Small intestine (tissue), 7 donors: ENCODE measurements around the gene CEP112. TPM values are rescaled to one million over a fixed set of nuclear protein-coding genes. Genes with fewer than 3 reads are reported as not detected.

Experiments used
- DNase-seq, 2 donors: peaks; one replicate each; pipeline versions ENCODE4 v3.0.0 to v3.0.0-alpha.2; 2013
- FAIRE-seq: peaks from 2 replicates; lab custom pipeline; 2012; peaks lifted over from hg19 to GRCh38; lab: Jason Lieb, UNC
- H3K27ac ChIP-seq, 3 donors: one replicate each; pipeline ENCODE4 v1.5.1; 2013; ENCODE audit warnings: low read length in 2 of 3, mild to moderate bottlenecking in 2 of 3, control low read depth in 1 of 3, inconsistent platforms in 1 of 3, low read depth in 1 of 3, moderate library complexity in 1 of 3
- H3K27me3 ChIP-seq, 3 donors: one replicate each; pipeline ENCODE4 v1.6.1; 2013; ENCODE audit warnings: low read length in 3 of 3, inconsistent platforms in 1 of 3; ENCODE audit not compliant: control insufficient read depth in 3 of 3, insufficient read depth in 3 of 3
- H3K36me3 ChIP-seq, 3 donors: one replicate each; pipeline ENCODE4 v1.6.1; 2013; ENCODE audit warnings: low read length in 3 of 3, inconsistent platforms in 1 of 3, low read depth in 1 of 3, mild to moderate bottlenecking in 1 of 3, moderate library complexity in 1 of 3; ENCODE audit not compliant: control insufficient read depth in 3 of 3, insufficient read depth in 2 of 3
- H3K4me1 ChIP-seq, 3 donors: one replicate each; pipeline ENCODE4 v1.6.1; 2013; ENCODE audit warnings: low read length in 2 of 3, inconsistent platforms in 1 of 3, low read depth in 1 of 3, mild to moderate bottlenecking in 1 of 3, moderate library complexity in 1 of 3; ENCODE audit not compliant: control insufficient read depth in 3 of 3, insufficient read depth in 2 of 3
- H3K4me3 ChIP-seq, 3 donors: one replicate each; pipeline ENCODE4 v1.5.1; 2013; ENCODE audit warnings: low read length in 3 of 3, control low read depth in 1 of 3, inconsistent platforms in 1 of 3, low read depth in 1 of 3, mild to moderate bottlenecking in 1 of 3, moderate library complexity in 1 of 3
- H3K9me3 ChIP-seq, 2 donors: one replicate each; pipeline ENCODE4 v1.6.1; 2013; ENCODE audit warnings: low read depth in 1 of 2, low read length in 1 of 2; ENCODE audit not compliant: control insufficient read depth in 2 of 2, insufficient read depth in 1 of 2
- WGBS, 3 donors: extraction: QIAGEN DNeasy Blood & Tissue Kit; methylation state at CpG; one replicate each; pipeline ENCODE4 v1.1.7; 2013; 5-methylcytosine and 5-hydroxymethylcytosine counted together
- polyA plus RNA-seq, 4 donors: library from polyadenylated mRNA; stranded (reverse) in 3 of 4; unstranded in 1 of 4; fragments of 200-250 nt in 3 of 4; fragments of 120-200 nt in 1 of 4; gene quantifications; one replicate each; pipeline versions ENCODE4 v1.2.1 to v1.2.3, GENCODE V29; 2013
- donor health status: healthy with polysubstance abuse.
- donor health status: control.
- donor health status: control.
- donor health status: Bipolar disorder and iron deficiency.
- donor health status: healthy.

CEP112 gene
- polyA plus RNA-seq, 4 donors: 2.4 to 3.6 (median 3.5) TPM; not detected in 1

GRCh38 chr17:65973237-65973636, 218.7 kb downstream of the CEP112 start:
- H3K4me3 ChIP-seq: no peak overlapping the region
- no peak overlapping the region for H3K27ac ChIP-seq
- FAIRE-seq (no peak), DNase-seq (no peak)
- H3K4me1 ChIP-seq: no peaks in the 10 kb centered on the region
- WGBS, 3 donors: 41 to 86% (median 86%) methylated on average over 1 of the region's 1 CpG
- H3K27me3 ChIP-seq: no peaks in the 10 kb centered on the region
- no peaks in the 10 kb centered on the region for H3K36me3 ChIP-seq
- no peaks in the 10 kb centered on the region for H3K9me3 ChIP-seq

- Histone ChIP-seq H3K4me1 (no peaks in the 10 kb centered on the region), H3K36me3 (no peaks in the 10 kb centered on the region), H3K27me3 (no peaks in the 10 kb centered on the region), H3K4me3 (no peak overlapping the region), H3K27ac (no peak overlapping the region), H3K9me3 (no peaks in the 10 kb centered on the region)
- WGBS, 3 donors: 93 to 97% (median 96%) methylated on average over 2 of the region's 2 CpGs
- FAIRE-seq (no peak), DNase-seq (no peak)
Measured at GRCh38 chr17:65967372-65967771, 224.6 kb downstream of the CEP112 start.

GRCh38 chr17:65966072-65966695, 225.7 kb downstream of the CEP112 start:
- no peaks in the 10 kb centered on the region for H3K4me1 ChIP-seq
- DNase-seq (no peak), FAIRE-seq (no peak)
- no peaks in the 10 kb centered on the region for H3K36me3 ChIP-seq
- H3K27ac ChIP-seq: no peak overlapping the region
- H3K9me3 ChIP-seq: no peaks in the 10 kb centered on the region
- 93 to 95% (median 95%) methylated on average over 2 of the region's 2 CpGs for WGBS, 3 donors
- H3K4me3 ChIP-seq: no peak overlapping the region
- no peaks in the 10 kb centered on the region for H3K27me3 ChIP-seq

- Histone ChIP-seq H3K9me3 (peaks cover 0 to 14% of the 10 kb centered on the region in 2 donors), H3K4me3 (no peak overlapping the region), H3K4me1 (no peaks in the 10 kb centered on the region), H3K27ac (no peak overlapping the region), H3K27me3 (no peaks in the 10 kb centered on the region), H3K36me3 (peaks cover 0 to 7% (median 0%) of the 10 kb centered on the region in 3 donors)
- FAIRE-seq (no peak), DNase-seq (no peak)
- 94 to 95% (median 94%) methylated on average over 3 of the region's 3 CpGs for WGBS, 3 donors
Measured at GRCh38 chr17:65963179-65963578, 228.8 kb downstream of the CEP112 start.

GRCh38 chr17:65959630-65960029, 232.3 kb downstream of the CEP112 start:
- H3K27me3 ChIP-seq: no peaks in the 10 kb centered on the region
- no peak for FAIRE-seq
- H3K9me3 ChIP-seq: peaks cover 0 to 14% of the 10 kb centered on the region in 2 donors
- H3K36me3 ChIP-seq: peaks cover 0 to 7% (median 0%) of the 10 kb centered on the region in 3 donors
- 90 to 95% (median 93%) methylated on average over 3 of the region's 3 CpGs for WGBS, 3 donors
- H3K4me1 ChIP-seq: no peaks in the 10 kb centered on the region
- no peak overlapping the region for H3K27ac ChIP-seq
- no peak for DNase-seq
- H3K4me3 ChIP-seq: no peak overlapping the region

GRCh38 chr17:65956814-65957213, 235.1 kb downstream of the CEP112 start:
- Histone ChIP-seq H3K27ac (no peak overlapping the region), H3K27me3 (no peaks in the 10 kb centered on the region), H3K4me3 (no peak overlapping the region), H3K36me3 (peaks cover 0 to 7% (median 0%) of the 10 kb centered on the region in 3 donors), H3K4me1 (no peaks in the 10 kb centered on the region), H3K9me3 (peaks cover 0 to 22% of the 10 kb centered on the region in 2 donors)
- DNase-seq: no peak
- WGBS, 3 donors: 82 to 97% (median 96%) methylated on average over 1 of the region's 1 CpG
- no peak for FAIRE-seq

- 60 to 93% (median 86%) methylated on average over 2 of the region's 2 CpGs for WGBS, 3 donors
- H3K27ac ChIP-seq: no peak overlapping the region
- H3K27me3 ChIP-seq: no peaks in the 10 kb centered on the region
- DNase-seq (no peak), FAIRE-seq (no peak)
- H3K9me3 ChIP-seq: peaks cover 0 to 17% of the 10 kb centered on the region in 2 donors
- H3K36me3 ChIP-seq: peaks cover 0 to 4% (median 0%) of the 10 kb centered on the region in 3 donors
- H3K4me3 ChIP-seq: no peak overlapping the region
- no peaks in the 10 kb centered on the region for H3K4me1 ChIP-seq
Measured at GRCh38 chr17:65954148-65954449, 237.8 kb downstream of the CEP112 start.

- Histone ChIP-seq H3K27me3 (no peaks in the 10 kb centered on the region), H3K4me3 (no peak overlapping the region), H3K36me3 (peaks cover 0 to 3% (median 0%) of the 10 kb centered on the region in 3 donors), H3K27ac (no peak overlapping the region), H3K4me1 (no peaks in the 10 kb centered on the region), H3K9me3 (peaks cover 0 to 12% of the 10 kb centered on the region in 2 donors)
- DNase-seq: no peak
- WGBS, 3 donors: 86 to 87% (median 86%) methylated on average over 11 of the region's 11 CpGs
- FAIRE-seq: no peak
Measured at GRCh38 chr17:65953316-65954147, 238.4 kb downstream of the CEP112 start.
